Measurements from ENCODE around the gene BCL2L11. TPM values are rescaled to one million over a fixed set of nuclear protein-coding genes. Genes with fewer than 3 reads are reported as not detected.

The BCL2L11 gene
- total RNA-seq, 1 donor from 2014 or later = 3.5 TPM

DNA sequence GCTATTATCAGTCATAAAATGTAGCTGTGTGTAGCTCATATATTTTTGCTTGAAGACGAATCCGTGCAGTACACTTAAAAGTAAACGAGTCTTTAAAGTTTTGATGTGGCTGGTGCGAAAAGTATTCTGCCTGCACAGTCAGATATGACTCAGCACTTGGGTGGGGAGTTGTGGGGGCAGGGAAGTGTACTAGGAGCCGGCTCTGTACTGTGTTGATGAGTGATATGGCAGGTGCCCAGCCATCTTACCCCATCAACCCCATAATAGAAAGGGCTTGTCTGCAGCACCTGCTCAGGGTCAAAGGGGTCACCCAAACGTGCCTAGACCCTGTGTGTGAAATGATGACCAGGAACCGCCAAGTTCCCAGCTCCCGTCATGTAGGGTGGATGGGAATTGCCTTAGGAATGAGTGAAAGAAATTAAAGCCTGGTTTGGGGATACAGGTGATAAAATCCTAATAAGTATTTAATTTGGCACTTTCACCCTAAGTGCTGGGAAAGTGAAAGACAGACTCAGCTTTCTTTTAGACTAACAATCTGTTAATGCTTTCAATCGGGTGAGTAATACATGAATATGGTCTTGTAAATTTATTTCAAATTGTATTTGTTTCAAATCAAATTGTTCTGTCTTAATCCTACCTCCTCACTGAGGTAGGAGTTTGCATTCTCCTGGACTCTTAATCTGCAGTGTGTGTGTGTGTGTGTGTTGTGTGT lies 48.0 kb downstream of the BCL2L11 start:
- TF ChIP-seq, protein P1, sequence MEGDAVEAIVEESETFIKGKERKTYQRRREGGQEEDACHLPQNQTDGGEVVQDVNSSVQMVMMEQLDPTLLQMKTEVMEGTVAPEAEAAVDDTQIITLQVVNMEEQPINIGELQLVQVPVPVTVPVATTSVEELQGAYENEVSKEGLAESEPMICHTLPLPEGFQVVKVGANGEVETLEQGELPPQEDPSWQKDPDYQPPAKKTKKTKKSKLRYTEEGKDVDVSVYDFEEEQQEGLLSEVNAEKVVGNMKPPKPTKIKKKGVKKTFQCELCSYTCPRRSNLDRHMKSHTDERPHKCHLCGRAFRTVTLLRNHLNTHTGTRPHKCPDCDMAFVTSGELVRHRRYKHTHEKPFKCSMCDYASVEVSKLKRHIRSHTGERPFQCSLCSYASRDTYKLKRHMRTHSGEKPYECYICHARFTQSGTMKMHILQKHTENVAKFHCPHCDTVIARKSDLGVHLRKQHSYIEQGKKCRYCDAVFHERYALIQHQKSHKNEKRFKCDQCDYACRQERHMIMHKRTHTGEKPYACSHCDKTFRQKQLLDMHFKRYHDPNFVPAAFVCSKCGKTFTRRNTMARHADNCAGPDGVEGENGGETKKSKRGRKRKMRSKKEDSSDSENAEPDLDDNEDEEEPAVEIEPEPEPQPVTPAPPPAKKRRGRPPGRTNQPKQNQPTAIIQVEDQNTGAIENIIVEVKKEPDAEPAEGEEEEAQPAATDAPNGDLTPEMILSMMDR (conservative IDR thresholded peaks at IDR 0.05; ENCODE audit: low read depth, low read length) = no peak
- no peak for DNase-seq (ENCODE audit: low read depth)
- no peak overlapping the region for H3K4me3 ChIP-seq (ENCODE audit: low read depth, low read length)

DNA sequence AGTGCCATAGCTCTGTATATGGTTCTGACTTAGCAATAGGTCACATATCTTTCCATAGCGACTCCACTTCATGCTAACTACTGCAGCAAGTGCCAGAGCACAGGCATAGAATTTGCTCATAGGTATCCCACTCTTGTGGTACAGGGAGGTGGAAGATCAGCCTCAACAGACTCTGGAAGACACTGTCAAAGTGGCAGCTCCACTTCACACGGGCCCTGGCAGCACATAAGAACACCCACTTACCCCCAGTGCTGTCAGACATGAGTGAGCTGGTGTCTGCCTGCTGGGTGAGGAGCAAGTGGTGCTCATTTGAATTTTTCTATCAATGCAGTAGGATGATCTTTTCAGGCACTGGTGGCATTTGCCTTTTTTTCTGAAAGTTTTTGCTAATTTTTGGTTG lies 48.6 kb downstream of the BCL2L11 start:
- H3K4me3 ChIP-seq (ENCODE audit: low read depth, low read length) = no peak overlapping the region
- TF ChIP-seq, protein P1 (conservative IDR thresholded peaks at IDR 0.05; ENCODE audit: low read depth, low read length) = no peak
- no peak for DNase-seq (ENCODE audit: low read depth)

DNA sequence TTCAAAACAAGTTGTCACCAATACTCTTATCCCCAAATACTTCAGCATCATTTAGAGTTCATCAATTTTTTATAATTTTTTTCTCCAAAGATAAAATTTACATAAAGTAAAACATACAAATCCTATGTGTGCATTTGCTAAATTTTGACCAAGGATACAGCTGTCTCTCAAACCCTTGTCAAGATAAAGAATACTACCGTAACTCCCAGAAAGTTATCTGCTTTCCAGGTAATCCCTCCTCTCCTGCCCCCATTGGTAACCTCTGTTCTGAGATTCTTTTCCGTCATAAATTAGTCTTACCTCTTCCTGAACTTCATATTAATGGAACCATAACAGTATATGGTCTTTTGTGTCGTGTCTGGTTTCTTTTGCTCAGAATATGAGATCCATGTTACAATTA lies 49.2 kb downstream of the BCL2L11 start:
- H3K4me3 ChIP-seq (ENCODE audit: low read depth, low read length) = no peak overlapping the region
- TF ChIP-seq, protein P1 (conservative IDR thresholded peaks at IDR 0.05; ENCODE audit: low read depth, low read length) = no peak
- no peak for DNase-seq (ENCODE audit: low read depth)

DNA sequence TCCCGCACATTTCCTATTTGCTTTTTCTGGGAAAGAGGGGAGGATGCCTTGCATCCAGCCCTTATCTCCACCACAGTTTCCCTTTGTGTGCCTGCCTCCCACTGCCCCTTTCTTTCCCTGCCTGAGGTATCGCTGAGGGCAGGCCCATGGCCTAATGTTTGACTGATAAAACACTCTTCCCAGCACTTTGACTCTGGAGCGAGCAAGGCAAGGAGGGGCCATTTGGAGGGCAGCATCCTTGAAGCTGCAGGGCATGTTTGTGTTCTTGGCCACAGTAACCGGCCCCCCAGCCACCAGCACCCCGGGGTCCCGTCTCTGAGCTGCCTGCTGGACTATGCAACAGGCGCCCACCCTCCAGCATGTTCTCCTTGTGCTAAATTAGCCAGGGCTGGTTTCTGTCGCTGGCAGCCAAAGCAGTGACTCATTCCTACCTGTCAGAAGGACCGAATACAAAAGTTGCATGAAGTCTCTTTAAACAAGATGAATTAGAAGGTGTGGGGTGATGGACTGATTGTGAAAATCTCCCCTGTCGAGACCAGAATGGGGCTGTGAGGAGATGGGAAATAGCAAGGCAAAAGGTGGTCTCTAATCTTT lies 50.7 kb downstream of the BCL2L11 start:
- DNase-seq (ENCODE audit: low read depth) = no peak
- no peak overlapping the region for H3K4me3 ChIP-seq (ENCODE audit: low read depth, low read length)
- TF ChIP-seq, protein P1 (conservative IDR thresholded peaks at IDR 0.05; ENCODE audit: low read depth, low read length) = no peak

DNA sequence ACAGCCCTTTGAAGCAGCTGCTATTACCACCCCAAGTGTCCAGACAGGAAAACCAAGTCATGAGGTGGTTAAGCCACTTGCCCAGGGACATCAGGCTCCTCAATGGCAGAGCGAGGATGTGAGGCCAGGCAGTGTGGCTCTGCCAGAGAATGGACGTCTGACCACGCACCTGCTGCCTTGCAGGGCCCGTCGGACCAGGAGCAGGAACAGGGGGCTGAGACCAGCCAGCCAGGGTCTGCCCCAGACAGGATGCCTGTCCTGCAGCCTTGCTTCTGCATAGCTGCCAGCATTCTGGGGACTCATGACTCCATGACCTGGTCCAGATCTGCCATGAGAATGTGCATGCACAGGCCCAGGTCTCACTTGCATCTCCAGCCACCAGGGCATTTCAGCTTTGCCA lies 52.0 kb downstream of the BCL2L11 start:
- no peak overlapping the region for H3K4me3 ChIP-seq (ENCODE audit: low read depth, low read length)
- TF ChIP-seq, protein P1 (conservative IDR thresholded peaks at IDR 0.05; ENCODE audit: low read depth, low read length) = no peak
- DNase-seq (ENCODE audit: low read depth) = no peak

DNA sequence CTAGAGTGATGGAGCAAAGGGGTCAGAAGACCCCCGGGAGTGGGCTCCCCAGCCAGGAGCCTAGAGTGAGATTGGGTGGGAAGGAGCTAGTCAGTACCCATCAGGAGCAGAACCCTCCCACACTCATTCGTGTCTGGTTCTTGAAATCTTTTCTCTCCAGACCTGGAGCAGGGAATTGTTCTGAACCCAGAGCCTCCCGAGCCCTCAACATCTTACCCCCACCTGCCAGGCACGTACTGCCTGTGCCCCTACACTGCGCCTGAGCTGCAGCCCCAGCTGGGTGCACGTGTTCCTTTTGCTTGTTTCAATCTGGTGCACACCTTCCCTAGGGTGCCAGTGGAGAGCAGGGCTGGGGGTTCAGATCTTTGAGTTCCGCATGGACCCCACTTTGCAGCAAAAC lies 52.6 kb downstream of the BCL2L11 start:
- TF ChIP-seq, protein P1 (conservative IDR thresholded peaks at IDR 0.05; ENCODE audit: low read depth, low read length) = no peak
- DNase-seq (ENCODE audit: low read depth) = no peak
- no peak overlapping the region for H3K4me3 ChIP-seq (ENCODE audit: low read depth, low read length)

DNA sequence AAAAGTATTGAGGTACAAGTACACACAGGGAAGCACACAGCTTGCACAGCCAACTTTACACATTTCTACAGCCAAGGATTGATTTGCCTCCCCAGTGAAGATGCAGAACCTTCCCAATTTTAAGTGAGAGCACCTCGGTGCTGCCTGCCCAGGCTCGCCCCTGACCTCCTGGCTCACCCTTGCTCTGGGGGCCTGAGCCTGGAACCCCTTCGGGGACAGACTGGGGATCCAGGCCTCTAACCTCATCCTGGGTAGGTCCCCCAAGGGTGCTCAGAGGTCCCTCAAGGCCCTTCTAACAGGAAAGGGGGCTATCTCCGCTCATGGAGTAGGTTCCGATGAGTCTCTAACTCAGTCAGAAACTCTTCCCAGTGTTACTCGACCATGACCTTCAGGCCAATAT lies 53.1 kb downstream of the BCL2L11 start:
- no peak for DNase-seq (ENCODE audit: low read depth)
- TF ChIP-seq, protein P1 (conservative IDR thresholded peaks at IDR 0.05; ENCODE audit: low read depth, low read length) = no peak
- H3K4me3 ChIP-seq (ENCODE audit: low read depth, low read length) = no peak overlapping the region

Measured in epithelial cell of proximal tubule (primary cell).